Measurements from ENCODE around the gene ZNF106.

Gene ZNF106

DNA sequence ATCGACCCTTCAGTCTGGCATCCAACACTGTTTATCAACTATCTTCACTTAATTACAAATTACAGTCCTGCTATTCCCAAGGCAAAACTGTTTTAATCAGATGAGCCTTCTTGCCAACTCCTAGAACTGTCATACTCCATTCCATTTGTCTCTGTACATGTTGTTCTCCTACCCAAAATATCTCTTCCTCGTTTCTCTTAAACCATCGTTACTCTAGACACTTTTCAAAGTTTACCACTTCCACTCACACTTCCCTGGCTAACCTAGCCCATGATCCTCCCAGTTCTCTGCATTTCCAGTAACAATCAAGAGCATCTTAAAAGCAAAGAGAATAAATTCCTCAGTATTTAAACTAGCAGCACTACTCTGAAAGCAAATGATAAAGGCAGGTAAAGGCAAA lies 19.9 kb downstream of the ZNF106 start:
- no peak for DNase-seq

GRCh38 chr15:42465520-42466259 lies 25.3 kb downstream of the ZNF106 start:
- DNase-seq: no peak

- DNase-seq: no peak
Observed at GRCh38 chr15:42461261-42461660, 29.7 kb downstream of the ZNF106 start.

DNA sequence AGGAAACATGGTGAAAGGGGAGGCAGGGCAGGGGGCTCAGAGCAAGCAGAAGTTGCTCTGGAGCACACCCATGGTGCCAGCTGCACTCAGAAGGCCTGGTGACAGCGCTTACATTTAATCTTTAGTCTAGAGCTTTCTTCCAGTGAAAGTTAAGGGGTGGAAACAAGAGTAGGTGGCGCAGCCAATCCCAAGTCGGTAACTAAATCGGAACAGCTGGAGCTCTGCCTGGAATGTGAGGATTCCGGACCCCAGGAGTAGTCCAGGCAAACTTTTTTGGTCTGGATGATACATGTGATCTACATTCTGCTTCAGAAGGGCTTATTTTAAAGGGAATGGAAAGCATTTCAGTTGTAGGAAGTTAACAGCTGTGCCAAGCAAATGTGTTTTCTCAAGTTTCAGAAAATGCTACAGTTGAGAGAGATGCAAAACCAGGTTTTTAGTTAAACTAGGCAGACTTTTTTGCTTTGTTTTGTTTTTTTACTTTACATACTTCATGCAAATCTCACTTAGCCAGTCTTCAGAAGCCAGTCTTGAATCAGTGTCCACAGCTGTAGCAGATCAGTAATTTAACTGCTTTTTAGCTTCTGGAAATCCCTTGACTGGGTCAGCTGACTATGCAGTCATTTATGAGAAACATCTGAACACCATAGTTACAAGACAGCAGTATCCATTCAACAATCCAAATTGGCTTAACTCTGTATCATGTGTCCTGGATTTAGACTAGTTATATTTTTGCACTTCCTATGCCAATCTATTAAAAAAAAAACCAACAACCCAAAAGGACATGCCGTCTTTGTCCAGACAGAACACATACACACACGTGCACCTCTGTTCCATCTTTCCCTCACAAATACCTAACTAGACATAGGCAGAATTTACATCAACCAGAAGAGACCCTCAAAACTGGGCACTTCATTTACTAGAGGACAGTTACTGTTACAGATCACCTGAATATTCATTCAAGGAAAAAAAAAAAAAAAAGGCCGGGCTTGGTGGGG lies 33.2 kb downstream of the ZNF106 start:
- DNase-seq: no peak

- no peak for DNase-seq
Observed at GRCh38 chr15:42456971-42457370, 34.0 kb downstream of the ZNF106 start.

DNA sequence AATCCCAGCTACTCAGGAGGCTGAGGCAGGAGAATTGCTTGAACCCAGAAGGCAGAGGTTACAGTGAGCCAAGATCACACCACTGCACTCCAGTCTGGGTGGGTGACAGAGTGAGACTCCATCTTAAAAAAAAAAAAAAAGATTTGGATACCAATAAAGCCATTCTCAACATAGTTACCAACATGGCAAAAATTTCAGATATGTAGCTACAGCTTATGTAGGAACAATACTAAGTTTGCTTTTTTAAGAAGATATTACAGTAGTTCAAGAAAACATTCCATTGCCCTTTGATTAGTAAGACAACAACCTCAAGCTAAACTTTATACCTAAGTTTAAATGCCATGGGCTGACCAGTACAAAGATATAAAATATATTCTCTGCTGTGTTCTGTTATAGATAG lies 34.4 kb downstream of the ZNF106 start:
- DNase-seq: no peak

GRCh38 chr15:42453826-42454225 lies 37.1 kb downstream of the ZNF106 start:
- no peak for DNase-seq

GRCh38 chr15:42450425-42450790 lies 40.5 kb downstream of the ZNF106 start:
- DNase-seq: no peak

GRCh38 chr15:42449770-42450424 lies 41.0 kb downstream of the ZNF106 start:
- DNase-seq: no peak

GRCh38 chr15:42448281-42448680 lies 42.7 kb downstream of the ZNF106 start:
- no peak for DNase-seq

DNA sequence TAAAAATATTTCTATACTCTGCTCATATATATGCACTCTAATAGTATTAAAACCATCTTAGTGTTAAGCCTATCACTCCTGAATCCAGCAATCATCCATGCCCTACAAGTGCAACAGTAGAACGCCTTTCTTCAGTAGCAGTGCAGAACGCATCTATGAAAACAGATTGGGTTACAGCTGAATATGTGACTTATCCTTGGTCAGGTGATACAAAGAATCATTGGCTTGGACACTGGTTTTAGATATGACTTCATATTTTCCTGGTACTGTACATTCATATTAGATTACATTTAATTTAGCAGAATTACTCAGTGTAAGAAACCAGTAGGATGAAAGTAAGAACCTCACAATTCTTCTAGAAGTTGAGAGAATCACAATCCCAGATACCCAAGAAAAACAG lies 43.3 kb downstream of the ZNF106 start:
- no peak for DNase-seq

GRCh38 chr15:42445551-42445950 lies 45.4 kb downstream of the ZNF106 start:
- no peak for DNase-seq

DNA sequence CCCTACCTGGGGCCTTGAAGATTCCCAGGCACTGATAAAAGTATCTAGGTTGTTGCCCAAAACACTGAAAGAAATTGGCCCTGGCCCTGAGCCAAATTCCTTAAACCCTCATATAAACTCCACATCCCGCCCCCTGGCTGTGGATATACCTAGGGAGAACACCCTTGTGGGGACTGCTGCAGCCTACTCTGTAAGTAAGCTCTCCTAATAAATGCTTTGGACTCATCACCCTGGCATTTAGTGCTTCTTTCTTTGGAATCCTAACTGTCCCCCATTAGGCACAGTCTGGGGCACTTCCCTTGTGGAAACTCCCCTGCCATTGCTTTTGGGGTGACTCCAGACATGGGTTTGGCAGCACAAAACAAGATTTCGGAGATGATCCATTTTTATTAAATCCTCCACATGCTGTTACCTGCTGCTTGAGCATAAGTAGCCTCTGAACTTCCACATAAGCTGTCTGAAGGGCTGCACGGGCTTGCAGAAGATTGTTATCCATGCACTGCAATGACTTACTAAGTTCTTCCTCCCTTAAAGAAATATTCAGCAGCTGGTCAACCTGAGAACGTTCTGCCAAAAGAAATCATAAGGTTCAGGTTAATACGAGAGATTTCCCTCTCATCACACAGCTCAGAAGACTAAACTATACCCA lies 46.4 kb downstream of the ZNF106 start:
- no peak for DNase-seq

- DNase-seq: no peak
Observed at GRCh38 chr15:42427429-42428223, 63.3 kb downstream of the ZNF106 start.

DNA sequence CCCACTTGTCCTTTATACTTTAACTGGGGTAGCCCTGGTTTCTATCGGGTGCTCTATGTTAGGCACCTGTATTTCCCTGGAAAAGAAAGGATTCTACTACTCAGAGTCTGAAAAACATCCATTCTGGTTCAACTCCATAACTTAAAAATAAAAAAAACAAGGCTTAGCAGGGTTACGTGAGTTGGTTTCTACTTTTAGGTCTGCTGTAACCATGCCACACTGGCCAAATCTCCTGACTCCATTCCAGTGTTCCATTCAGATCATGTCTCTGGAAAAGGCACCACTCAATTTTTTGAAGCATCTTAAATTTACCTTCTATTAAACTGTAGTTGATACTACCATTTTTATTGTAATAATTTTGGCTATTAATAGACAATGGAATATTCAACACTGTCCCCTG lies 69.6 kb downstream of the ZNF106 start:
- DNase-seq: no peak

DNA sequence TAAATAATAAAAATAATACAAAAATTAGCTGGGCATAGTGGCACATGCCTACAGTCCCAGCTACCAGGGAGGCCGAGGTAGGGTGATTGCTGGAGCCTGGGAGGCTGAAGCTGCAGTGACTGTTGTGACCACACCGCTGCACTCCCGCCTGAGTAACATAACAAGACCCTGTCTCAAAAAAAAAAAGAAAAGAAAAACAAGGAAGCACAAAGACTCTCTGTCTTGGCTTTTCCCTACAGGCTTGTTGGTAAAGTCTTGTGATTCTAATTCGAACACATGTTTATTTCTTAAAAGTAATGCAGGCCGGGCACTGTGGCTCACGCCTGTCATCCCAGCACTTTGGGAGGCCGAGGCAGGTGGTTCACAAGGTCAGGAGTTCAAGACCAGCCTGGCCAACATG lies 71.6 kb downstream of the ZNF106 start:
- DNase-seq: no peak

DNA sequence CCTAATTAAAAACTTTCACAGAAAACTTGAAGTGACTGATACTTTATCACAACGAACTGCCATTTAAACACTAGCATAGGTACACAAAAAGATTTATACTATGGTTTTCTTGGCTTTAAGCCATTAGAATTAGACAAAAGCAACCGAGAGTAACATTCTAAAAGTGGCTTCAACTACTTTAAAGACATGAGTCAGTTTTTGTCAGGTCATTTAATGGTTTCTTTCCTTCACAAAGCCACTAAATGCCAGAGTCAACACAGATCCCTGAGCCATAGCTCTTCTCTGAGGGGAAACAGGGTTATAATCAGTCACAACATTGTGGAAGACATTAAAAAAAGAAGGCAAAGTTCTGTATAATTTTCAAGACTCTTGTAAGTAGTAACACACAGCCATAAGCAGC lies 77.0 kb downstream of the ZNF106 start:
- DNase-seq: no peak

- no peak for DNase-seq
Observed at GRCh38 chr15:42411884-42412283, 79.1 kb downstream of the ZNF106 start.

DNA sequence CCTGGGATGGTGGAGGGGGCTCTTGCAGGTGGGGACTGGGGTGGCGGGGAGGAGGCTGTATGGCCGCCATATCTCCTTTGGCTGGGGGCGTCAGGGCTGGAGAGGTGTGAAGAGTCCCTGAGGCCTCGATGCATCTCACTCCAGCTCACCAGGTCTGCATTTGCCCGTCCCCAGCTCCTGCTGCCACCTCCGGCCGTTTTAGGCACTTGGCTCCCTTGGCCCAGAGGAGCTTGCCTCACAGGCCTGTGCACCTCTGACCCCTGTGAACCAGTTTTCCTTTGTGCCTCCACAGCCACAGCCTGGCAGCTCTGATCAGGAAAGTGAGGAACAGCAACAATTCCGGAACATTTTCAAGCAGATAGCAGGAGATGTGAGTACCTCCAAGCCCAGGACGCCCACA lies 81.9 kb downstream of the ZNF106 start:
- no peak for DNase-seq

DNA sequence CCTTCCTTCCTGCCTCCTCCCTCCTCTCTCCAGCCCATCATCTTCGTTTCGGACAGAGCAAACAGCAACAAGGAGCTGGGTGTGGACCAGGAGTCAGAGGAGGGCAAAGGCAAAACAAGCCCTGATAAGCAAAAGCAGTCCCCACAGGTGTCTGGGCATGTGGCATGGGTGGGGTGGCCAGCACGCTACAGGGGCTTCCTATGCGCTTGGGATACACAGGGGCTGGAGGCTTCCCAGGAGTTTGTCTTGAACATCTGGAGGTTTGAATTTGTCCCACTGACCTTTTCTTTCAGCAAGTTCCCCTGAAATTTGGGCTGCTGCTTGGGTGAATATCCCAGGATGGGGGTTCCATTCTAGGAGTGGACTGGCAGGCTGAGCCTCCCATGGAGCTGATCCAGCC lies 82.8 kb downstream of the ZNF106 start:
- DNase-seq: no peak

DNA sequence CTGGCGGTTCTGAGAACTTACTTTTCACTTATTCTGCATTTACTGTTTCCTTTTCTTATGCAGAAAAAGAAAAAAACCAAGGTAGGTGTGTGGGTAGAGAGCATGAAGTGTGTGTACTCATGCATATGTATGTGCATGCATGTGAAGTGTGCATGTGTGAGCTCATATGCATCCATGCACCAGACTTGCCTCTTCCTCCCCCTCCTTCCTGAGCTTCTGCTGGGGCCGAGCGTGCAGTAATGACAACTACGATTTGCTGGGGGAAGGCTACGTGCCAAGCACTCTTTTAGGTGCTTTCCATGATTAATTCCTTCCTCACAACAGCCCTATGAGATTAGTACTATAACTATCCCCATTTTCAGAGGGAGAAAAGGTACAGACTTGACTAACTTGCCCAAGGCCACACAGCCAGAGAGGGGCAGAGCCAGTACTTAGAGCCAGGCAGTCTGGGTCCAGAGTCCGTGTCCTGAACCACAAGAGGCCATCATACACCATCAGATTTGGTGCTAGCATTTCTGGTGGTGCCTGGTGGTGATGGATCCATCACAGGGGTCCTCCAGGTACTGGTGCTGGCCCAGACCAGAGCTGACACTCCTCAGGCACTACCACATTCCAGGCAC lies 85.0 kb downstream of the ZNF106 start:
- no peak for DNase-seq

All from NCI-H510A (cell line).